GM12873 (cell line): ENCODE measurements around the gene ZMYM2.

Experiments
- CTCF ChIP-seq: IDR thresholded peaks from 2 replicates; pipeline ENCODE4 v1.5.1; 2012; ENCODE audit warnings: low read depth, mild to moderate bottlenecking, moderate library complexity, low read length, control low read depth; ENCODE audit not compliant: insufficient read depth; ENCODE audit errors: missing control alignments

The ZMYM2 gene

GRCh38 chr13:20125783-20126165, 167.2 kb downstream of the ZMYM2 start:
- TF ChIP-seq CTCF = no peak

GRCh38 chr13:20126541-20127261, 168.2 kb downstream of the ZMYM2 start:
- TF ChIP-seq CTCF = no peak

- TF ChIP-seq CTCF = no peak
Observed at GRCh38 chr13:20127262-20127561, 168.7 kb downstream of the ZMYM2 start.

GRCh38 chr13:20127562-20128458, 169.3 kb downstream of the ZMYM2 start:
- peak; percentile 54 for TF ChIP-seq CTCF

- peak; percentile 18 for TF ChIP-seq CTCF
Observed at GRCh38 chr13:20128459-20128931, 170.0 kb downstream of the ZMYM2 start.

GRCh38 chr13:20129076-20129475, 170.5 kb downstream of the ZMYM2 start:
- TF ChIP-seq CTCF = no peak

GRCh38 chr13:20130012-20130411, 171.5 kb downstream of the ZMYM2 start:
- TF ChIP-seq CTCF = no peak
